ENCODE results near the gene CD63. TPM values are rescaled to one million over a fixed set of nuclear protein-coding genes. Genes with fewer than 3 reads are reported as not detected.

The CD63 gene
- total RNA-seq, 1 experiment from 2014 or later, result 409 TPM

GRCh38 chr12:55681142-55682077 is 47.4 kb downstream of the CD63 start:
- POLR2A ChIA-PET, result interaction anchor here (0.9 to 1.2 kb wide), 5 partner anchors 25 to 56 kb away, joined by 3 to 7 read pairs (median 3); partner anchors contain the start of gene CD63
- Mint-ChIP-seq H3K9me3 (no peaks in the 10 kb centered on the region), H3K36me3 (no peaks in the 10 kb centered on the region), H3K27me3 (ENCODE audit: low read depth) (peaks cover 2% of the 10 kb centered on the region), H3K4me3 (peak overlapping the region; percentile 70), H3K27ac (0 out of 2 replicates have a peak overlapping the region, but pooled peaks have one; percentile 25), H3K4me1 (peaks cover 14% of the 10 kb centered on the region)
- DNase-seq (ENCODE audit: low spot score), result peak; percentile 81
- TF ChIP-seq TP53 (CRISPR knock-in tag; IDR thresholded peaks at IDR 0.05) (no peak), IRF2 (CRISPR knock-in tag; IDR thresholded peaks at IDR 0.05; ENCODE audit: borderline replicate concordance, low read depth) (no peak), E2F4 (CRISPR knock-in tag; IDR thresholded peaks at IDR 0.05; ENCODE audit: borderline replicate concordance, low read depth) (no peak), NFATC4 (CRISPR knock-in tag; IDR thresholded peaks at IDR 0.05) (no peak), ZNF423 (CRISPR knock-in tag; IDR thresholded peaks at IDR 0.05) (no peak), GABPB1 (CRISPR knock-in tag; IDR thresholded peaks at IDR 0.05) (peak; percentile 31; the same call in 1 of the 2 replicates), JUN (CRISPR knock-in tag; IDR thresholded peaks at IDR 0.05) (no peak), PRRX2 (CRISPR knock-in tag; IDR thresholded peaks at IDR 0.05) (no peak), ZMAT4 (CRISPR knock-in tag; IDR thresholded peaks at IDR 0.05) (no peak), ZNF425 (CRISPR knock-in tag; conservative IDR thresholded peaks at IDR 0.05) (no peak), GTF2I (CRISPR knock-in tag; conservative IDR thresholded peaks at IDR 0.05) (0 out of 2 replicates have a peak, but pooled peaks have one; percentile 8)
- TF ChIP-seq, protein P1, sequence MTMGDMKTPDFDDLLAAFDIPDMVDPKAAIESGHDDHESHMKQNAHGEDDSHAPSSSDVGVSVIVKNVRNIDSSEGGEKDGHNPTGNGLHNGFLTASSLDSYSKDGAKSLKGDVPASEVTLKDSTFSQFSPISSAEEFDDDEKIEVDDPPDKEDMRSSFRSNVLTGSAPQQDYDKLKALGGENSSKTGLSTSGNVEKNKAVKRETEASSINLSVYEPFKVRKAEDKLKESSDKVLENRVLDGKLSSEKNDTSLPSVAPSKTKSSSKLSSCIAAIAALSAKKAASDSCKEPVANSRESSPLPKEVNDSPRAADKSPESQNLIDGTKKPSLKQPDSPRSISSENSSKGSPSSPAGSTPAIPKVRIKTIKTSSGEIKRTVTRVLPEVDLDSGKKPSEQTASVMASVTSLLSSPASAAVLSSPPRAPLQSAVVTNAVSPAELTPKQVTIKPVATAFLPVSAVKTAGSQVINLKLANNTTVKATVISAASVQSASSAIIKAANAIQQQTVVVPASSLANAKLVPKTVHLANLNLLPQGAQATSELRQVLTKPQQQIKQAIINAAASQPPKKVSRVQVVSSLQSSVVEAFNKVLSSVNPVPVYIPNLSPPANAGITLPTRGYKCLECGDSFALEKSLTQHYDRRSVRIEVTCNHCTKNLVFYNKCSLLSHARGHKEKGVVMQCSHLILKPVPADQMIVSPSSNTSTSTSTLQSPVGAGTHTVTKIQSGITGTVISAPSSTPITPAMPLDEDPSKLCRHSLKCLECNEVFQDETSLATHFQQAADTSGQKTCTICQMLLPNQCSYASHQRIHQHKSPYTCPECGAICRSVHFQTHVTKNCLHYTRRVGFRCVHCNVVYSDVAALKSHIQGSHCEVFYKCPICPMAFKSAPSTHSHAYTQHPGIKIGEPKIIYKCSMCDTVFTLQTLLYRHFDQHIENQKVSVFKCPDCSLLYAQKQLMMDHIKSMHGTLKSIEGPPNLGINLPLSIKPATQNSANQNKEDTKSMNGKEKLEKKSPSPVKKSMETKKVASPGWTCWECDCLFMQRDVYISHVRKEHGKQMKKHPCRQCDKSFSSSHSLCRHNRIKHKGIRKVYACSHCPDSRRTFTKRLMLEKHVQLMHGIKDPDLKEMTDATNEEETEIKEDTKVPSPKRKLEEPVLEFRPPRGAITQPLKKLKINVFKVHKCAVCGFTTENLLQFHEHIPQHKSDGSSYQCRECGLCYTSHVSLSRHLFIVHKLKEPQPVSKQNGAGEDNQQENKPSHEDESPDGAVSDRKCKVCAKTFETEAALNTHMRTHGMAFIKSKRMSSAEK (CRISPR knock-in tag; IDR thresholded peaks at IDR 0.05; ENCODE audit: borderline replicate concordance), result no peak
- TF ChIP-seq, protein P2, sequence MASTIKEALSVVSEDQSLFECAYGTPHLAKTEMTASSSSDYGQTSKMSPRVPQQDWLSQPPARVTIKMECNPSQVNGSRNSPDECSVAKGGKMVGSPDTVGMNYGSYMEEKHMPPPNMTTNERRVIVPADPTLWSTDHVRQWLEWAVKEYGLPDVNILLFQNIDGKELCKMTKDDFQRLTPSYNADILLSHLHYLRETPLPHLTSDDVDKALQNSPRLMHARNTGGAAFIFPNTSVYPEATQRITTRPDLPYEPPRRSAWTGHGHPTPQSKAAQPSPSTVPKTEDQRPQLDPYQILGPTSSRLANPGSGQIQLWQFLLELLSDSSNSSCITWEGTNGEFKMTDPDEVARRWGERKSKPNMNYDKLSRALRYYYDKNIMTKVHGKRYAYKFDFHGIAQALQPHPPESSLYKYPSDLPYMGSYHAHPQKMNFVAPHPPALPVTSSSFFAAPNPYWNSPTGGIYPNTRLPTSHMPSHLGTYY (CRISPR knock-in tag; IDR thresholded peaks at IDR 0.05), result no peak
- TF ChIP-seq, protein P3, sequence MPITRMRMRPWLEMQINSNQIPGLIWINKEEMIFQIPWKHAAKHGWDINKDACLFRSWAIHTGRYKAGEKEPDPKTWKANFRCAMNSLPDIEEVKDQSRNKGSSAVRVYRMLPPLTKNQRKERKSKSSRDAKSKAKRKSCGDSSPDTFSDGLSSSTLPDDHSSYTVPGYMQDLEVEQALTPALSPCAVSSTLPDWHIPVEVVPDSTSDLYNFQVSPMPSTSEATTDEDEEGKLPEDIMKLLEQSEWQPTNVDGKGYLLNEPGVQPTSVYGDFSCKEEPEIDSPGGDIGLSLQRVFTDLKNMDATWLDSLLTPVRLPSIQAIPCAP (CRISPR knock-in tag; IDR thresholded peaks at IDR 0.05), result no peak
- CTCF ChIA-PET, result interaction anchor here (0.5 to 4.7 kb wide), 31 partner anchors 8 to 314 kb away, joined by 3 to 66 read pairs (median 5); partner anchors contain the start of genes BLOC1S1, CD63, ITGA7 and RAB5B
- ATAC-seq, result peak; percentile 89

Data from WTC11 (cell line).